NCI-H446 treated with DMSO at 0.1 percent for 48 hours (cell line): ENCODE results near the gene TMEM37.

Experiments
- DNase-seq: peaks from one replicate; lab custom pipeline; 2025; lab: John Stamatoyannopoulos, UW

Gene TMEM37

DNA sequence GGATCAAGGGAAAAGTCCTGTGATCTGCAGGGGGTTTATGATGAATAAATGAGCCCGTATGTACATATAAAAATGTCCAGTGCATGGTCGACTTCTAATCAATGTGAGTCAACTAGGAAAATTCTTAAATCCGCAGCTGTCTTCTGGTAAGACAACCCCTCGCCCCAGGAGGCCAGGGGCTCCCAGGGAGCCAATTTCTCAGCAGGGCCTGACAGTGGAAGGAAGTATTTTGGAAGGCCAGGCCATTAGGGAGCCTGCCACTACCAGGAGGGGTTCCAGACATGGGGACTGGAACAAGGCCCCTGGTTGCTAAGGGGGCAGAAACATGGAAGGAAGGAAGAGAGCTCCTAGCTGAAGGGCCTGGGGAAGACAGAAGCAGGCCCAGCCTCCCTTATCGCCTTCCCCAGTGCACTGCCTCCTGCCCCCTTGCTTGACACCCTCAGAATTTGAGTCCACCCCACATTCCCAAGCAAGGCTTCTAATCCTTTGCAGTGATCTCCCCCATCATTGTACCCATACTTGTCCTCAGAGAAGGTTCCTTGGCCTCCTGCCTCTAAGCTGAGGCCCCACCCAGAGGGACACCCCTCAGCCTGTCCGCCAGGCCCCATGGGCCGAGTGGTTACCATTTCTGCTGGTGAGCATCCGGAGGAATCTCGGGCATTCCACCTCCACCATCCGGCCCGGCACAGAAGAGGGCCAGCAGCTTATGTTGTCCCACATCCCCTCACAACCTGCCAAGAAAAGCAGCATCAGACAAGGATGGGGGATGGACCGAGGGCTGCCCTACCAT lies 46.7 kb downstream of the TMEM37 start:
- DNase-seq, result no peak

DNA sequence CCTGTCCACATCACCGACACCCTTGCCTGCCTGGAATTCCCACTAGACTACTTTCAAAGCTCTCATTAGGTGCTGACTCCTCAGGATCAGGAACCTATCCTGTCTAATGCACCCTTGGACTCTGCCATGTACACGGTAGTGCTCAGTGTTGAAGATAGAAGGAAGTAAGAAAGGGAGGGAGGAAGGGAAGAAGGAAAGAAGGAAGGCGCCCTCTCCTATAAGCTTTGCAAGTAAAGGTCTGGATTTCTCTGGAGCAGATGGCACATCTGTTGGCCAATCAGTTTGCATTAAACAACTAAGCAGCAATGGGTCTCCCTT lies 47.3 kb downstream of the TMEM37 start:
- DNase-seq, result no peak

DNA sequence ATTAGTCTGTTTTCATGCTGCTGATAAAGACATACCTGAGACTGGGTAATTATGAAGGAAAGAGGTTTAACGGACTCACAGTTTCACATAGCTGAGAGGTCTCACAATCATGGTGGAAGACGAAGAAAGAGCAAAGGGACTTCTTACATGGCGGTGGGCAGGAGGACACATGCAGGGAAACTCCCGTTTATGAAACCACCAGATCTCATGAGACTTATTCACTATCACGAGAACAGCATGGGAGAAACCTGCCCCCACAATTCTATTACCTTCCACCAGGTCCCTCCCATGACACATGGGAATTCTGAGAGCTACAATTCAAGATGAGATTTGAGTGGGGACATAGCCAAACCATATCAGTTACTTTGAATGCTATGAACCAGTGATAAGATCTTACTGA lies 48.5 kb downstream of the TMEM37 start:
- no peak for DNase-seq

DNA sequence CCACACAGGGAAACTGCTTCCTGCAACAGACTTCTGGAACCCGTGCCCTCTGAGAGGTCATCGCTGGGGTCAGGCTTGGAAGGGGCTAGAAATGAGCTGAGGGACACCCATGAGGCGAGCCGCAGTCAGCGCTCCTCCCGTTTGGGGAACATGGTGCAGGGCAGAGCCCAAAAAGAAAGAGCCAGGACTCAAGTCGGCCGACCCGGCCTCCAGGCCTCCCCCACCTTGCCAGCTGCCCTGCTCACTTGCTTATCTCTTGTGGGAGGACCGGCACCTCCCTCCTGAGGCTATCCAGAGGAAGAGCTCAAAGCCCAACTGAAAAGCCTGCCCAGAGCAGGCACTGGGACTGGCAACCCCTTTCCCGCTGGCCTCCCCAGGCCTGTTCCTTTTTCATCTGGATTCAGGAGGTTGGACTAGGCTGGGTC lies 49.1 kb downstream of the TMEM37 start:
- no peak for DNase-seq

DNA sequence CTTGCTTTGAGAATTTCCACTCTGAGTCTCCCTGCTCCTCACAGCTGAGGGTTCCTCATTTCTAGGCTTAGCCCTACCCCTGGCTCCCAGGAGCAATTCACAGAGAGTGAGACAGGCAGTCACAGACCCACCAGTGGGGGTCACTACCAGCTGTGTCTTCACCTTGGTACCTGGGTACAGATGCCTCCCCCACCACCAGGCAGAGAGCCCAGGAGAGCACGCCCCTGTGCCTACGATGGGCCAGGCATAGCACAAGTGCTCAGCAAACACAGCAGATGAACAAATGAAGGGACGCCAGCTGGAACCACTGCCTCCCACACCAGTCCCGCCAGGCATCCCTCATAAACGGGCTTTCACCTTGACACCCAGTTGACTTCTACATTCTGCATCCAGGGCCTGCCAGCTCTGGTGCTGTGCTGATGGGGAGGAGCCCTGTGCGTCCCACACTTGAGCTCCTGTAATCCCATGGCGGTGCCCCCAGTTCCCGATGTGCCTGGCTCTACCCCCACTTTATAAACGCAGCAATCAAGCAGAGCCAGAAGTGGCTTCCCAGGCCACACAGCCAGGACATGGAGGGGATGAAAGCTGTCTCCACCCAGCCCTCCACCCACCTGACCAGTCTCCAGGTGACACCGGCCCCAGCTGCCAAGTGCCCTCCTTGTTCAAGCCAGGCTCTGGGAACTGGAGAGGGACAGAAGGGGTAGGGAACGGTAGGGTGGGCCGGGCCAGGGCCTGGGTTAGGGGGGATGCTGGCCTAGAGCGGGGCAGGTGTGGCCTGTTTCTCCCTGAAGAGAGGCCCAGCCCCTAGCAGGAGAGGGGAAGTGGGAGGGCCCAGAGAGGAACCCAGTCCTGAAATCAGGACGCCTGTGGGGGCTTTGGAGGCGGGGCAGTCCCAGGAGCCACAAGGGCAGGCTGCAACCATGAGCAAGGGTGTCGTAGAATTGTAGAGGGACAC lies 50.1 kb downstream of the TMEM37 start:
- no peak for DNase-seq

DNA sequence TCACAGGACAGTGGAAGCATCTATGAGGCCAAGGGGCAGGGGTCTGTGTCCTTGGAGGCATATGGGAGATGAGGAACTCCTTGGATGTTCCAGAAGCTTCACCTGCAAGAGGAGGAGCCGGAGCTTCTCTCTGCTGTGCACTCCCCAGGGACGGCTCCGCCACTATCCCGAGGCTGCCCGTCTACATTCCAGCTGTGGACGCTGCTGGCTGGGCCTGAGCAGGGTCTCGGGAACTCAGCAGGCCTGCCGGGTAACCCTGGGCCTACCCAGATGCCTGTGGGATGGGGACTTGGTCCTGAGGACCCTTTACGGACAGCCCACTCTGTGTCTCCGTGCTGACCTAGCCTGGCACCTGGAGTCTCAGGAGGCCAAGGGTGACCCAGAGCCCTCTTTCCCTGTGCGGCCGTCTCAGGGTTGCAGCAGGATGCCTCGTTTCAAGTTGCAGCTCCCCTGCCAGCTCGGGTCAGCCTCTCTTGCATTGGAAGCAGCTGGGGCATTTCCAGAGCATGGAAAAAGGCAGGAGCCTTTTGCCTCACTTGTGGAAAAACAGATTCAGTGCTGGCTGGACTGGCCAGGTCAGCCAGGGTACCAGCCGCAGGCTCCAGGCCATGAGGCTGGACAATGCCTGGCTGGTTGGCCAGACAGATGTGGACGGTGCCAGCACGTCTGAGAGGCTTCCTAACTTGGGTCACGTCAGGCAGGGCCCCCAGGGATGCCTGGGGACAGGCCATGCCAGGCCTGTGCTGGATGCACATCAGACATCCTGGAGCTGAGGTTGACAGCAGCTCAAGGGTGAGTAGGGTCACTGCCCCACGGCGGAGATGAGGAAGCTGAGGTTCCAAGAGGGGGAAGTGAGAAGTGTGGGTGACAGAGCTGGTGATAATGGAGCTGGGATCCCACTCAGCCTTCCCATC lies 51.1 kb downstream of the TMEM37 start:
- DNase-seq, result no peak

DNA sequence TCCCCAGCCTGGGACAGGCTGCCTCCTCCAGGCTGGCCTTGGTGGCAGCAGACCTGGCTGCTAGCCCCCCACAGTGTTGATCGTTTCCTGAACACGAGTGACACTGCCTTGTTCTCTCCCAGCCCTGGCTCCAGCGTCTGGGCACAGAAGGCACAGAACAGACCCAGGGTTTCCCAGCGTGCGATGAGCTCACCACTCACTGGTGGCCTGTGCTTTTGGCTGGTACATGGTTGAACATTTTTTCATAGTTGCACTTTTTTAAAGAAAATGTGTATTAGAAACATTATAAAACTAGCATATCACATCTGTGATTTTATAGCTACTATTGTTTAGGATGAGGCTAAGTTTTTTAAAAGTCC lies 51.7 kb downstream of the TMEM37 start:
- DNase-seq, result no peak

DNA sequence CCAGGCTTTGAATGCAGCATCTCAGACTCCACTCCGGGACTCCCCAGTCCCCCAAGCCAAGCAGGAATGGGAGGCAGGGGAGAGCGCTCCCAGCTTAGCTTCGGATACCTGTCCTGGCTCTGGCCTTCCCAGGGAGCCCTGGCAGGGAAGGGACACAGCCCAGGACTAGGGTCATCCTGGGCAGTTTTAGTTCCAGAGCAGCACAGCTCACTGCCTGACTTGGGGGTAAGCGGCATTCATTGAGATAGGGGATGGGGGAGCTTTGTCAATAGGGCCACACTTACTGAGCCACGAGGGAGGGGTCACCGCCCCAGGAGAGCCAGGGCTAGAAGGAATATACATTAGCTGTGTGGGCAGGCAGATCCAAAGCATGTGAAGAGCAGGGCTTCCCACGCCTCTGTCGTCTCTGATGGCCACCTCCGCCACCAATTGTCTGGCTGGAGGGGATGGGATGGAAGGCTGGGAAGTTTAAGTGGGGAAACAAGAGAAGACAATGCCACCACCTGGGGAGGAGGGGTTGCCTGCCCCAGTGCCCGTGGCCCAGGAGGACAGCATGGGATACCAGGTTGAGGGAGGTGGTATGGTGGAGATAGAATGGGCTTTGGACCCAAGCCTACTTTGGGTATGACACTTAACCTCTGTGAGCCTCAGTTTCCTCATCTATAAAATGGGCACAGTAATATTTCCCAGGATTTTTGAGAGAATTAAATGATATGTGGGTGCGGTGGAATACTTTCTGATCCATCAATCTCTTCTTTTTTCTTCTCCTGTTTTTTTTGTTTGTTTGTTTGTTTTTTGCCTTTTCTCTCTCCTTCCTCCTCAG lies 52.5 kb downstream of the TMEM37 start:
- DNase-seq, result no peak

DNA sequence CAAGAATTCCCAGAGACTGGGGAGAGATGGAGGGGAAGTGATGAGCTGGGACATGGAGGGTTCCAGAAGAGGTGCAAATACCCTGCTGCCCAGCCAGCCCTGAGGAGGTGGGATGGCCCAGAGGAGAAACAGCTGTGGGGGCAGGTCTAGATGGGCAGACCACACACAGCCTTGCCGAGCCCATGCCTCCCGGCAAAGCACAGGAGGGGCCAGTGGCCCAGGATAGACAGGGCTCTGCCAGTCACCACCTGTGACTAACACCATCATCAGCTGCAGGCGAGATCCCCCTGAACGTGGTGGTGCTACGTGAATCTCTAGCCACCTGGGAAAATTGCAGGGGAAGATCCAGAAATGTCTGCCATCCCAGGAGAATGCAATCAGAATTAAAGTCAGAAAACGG lies 53.2 kb downstream of the TMEM37 start:
- DNase-seq, result no peak

DNA sequence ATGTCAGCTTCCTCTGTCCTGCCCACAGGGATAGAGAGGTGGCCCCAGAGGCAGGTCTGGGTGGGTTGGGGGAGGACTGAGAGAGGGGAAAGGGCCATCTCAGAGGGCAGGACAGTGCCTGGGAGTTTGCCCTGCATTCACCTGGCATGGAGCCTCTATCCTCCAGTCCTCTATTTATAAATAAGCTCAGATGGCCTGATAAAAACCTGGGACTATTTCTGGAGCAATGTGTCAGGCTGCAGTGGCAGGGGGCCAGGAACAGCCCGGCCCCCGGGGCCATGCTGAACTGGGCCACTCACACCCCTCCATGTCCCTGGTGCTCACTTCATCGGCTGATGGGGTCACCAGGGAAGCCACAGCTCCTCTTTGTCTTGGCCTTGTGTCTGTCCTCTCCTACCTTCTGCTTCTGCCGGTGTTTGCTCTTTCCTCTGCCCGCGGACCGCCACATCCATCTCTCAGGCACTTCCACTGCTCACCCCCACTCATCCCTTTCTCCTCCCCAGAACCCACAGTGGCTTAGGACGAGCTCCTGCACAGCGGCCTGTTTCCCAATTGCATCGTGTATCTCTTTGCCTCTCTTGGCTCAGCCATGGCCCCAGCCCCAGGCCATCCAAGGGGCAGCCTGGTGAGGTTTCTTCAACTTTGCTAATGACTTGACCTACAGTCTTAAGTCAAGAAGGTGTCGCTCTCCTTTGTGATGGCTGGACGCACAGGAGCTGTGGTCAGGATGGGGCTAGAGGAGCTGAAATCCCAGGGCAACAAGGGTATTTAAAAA lies 53.9 kb downstream of the TMEM37 start:
- DNase-seq, result no peak

DNA sequence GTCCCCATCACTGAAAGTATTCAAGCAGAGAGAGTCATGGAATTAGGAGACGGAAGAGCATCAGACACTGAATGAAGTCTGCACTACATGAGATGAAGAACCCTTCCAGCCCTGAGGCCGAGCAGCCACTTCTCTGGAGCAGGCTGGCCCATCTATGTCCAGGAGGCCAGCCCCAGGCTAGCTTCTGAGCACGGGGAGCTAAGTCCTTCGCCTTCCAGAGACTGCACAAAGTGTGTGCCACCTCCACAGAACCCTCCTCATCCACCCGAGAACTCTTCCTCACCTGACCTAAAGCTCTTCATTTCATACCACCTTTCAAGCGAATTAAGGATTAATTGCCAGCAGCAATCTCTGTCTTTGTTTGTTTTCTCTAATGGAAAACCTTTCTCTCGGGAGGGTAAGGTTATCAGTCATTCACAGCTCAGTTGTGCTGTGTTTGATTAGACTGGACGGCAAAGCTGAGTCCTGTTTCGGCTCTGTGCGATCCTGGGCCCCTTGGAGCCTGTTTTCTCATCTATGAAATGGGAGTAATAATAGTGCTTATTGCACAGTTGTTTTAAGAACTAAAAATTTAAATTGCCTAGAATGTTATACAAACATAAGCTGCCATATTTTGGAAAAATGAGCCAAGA lies 54.7 kb downstream of the TMEM37 start:
- DNase-seq, result no peak

DNA sequence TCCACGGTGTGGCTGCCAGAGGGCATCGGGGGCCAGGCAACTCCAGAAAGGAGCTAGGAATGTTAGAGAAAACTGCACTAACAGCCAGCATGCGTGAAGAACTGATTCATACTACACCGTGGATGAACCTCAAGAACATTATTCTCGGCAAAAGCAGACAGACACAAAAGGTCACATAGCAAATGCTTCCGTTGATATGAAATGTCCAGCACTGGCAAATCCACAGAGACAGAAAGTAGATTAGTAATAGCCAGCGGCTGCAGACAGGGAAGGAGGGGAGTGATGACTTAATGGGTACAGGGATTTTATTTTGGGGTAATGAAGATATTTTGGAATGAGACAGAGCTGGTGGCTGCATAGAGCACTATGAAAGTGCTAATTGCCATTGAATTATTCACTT lies 55.2 kb downstream of the TMEM37 start:
- no peak for DNase-seq

DNA sequence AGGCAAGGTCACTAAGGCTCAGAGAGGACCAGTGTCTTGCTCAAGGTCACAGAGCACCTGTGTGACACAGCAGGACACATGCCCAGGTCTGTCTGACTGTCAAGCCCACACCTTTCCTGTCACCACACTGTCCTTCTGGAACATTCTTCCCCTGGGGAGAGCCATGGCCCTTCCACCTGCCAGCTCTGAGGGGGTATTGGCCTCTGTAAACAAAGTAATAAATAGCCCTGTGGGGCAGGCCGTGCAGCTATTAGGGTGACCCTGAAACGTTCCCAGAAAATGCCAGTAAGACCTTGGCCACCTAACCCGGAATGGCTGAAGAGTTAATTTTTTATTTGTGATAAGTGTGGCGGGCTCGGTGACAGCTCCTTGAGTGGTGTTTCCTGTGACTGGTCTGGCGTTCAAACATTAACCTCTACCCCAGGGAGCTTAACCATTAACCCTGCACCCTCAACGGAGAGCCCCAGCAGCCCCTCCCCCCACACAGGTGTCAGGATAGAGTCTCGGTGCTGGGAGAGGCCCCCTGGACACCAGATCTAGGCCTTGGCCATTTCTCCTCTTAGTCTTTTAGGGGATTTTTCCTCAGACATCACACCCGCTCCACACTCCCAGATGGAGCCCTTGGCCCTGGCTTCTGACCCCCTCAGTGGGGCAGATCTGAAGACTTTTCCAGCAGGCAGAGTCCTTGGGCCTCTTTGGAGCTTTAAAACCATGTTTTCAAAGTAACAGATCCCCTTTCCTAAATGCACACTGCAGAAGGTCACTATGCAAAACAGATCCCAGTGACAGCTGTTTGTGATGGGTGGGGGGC lies 56.0 kb downstream of the TMEM37 start:
- DNase-seq, result no peak
